ENCODE measurements around the gene NRIP3.

Gene NRIP3

DNA sequence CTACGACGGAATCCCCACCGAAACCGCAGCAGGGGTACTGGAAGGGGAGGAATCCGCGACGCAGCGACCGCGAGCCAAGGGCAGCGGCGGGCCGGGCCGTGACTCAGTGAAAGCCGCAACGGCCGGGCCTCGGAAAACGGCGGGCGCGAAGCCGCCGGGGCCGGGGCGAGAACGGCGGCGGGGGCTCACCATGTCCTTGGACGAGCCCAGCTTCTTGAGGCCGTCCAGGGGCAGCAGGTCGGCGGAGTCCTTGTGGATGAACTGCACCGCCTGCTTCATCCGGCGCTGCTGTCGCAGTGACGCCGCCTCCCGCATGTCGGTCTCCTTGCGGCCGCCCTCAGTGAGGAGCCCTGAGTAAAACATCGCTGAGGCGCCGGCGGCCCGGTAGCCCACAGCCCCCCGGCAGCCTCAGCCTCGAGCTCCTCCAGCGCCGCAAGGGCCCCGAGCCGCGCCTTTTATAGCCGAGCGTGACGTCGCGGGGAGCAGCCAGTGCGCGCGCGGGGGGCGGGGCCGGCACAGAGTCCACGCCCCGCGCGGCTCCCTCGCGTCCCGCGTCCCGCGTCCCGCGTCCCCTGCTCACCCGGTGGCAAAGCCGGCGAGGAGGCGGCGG, at the start of gene NRIP3:
Gene NRIP3, minus strand, starts transcription at position 429 of the 610 bp plus-strand sequence. Its CDS starts 66 bp downstream, at position 363.
- Mint-ChIP-seq H3K27ac (peak within 1 kb of the TSS; percentile 54), H3K4me3 (peak within 1 kb of the TSS; percentile 83), H3K27me3 (peaks cover 21% of the 10 kb centered on the region), H3K4me1 (ENCODE audit: low read depth) (peaks cover 27% of the 10 kb centered on the region), H3K36me3 (no peaks in the 10 kb centered on the region), H3K9me3 (ENCODE audit: low read depth) (no peaks in the 10 kb centered on the region)

DNA sequence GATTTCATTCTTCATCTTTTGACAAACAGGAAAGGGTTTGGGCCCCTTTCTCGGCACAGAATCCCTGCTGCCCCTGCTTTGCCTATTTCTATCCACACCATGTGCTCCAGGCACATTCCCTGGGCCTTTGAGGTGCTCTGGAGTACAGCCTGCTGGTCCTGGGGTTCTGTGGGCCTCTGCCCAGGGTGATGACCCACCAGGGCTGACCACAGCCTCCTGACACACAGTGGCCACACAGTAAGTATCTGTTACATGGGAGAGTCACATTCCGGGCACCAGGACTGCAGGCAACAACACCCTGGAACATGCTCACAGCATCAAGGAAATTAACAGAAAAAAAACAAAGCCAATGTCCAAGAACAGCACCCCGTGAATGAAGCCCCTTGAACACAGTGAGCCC, 48.5 kb upstream of the NRIP3 start:
- H3K27me3 Mint-ChIP-seq = no peaks in the 10 kb centered on the region
- H3K4me1 Mint-ChIP-seq (ENCODE audit: low read depth) = no peaks in the 10 kb centered on the region
- no peak overlapping the region for H3K4me3 Mint-ChIP-seq
- H3K27ac Mint-ChIP-seq = no peak overlapping the region
- no peaks in the 10 kb centered on the region for H3K36me3 Mint-ChIP-seq
- no peaks in the 10 kb centered on the region for H3K9me3 Mint-ChIP-seq (ENCODE audit: low read depth)

DNA sequence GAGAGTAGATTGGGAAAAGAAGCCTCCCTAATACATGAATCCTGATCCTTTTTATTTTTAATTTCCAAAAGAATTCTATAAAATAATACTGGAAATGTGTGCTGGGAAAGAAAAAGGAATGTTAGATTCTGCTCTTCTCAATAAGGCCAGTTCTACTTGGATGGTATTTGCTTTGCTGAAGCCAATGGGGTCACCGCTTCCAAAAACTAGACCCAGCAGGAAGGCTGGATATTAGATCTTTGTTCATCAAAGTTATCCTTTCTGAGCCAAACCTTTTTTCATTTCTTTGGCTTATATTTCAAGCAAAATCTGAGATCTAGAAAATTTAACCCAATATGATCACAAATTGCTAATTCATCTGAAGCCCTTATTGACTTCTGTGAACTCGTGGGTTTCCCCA, 46.2 kb upstream of the NRIP3 start:
- Mint-ChIP-seq H3K36me3 (no peaks in the 10 kb centered on the region), H3K9me3 (ENCODE audit: low read depth) (no peaks in the 10 kb centered on the region), H3K4me3 (no peak overlapping the region), H3K4me1 (ENCODE audit: low read depth) (no peaks in the 10 kb centered on the region), H3K27ac (no peak overlapping the region), H3K27me3 (no peaks in the 10 kb centered on the region)

DNA sequence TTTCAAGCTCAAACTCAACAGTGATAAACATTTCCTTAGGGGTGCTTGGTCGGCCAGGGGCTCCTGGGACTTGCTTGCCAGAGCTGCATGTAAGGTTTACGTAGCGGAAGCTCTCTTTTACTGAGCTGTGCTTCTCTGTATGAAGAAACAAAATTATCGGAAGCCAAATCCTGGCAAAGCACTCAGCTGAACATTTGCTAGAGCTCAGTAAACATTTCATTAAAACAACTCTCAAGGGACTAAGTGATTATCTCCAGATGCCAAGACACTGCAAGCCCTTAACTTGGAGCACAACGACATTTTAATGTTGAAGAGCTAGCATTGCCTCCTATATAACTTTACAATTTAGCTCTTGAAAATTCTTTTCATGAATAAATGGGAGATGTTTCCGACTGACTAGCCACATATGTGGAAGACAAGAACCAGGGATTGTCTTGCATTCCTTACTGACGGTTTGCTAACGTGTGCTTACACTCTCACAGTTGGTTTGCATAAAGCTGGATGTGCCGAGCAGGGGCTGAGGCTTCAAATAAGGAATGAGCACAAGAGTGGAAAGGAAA, 44.2 kb upstream of the NRIP3 start:
- no peak overlapping the region for H3K27ac Mint-ChIP-seq
- H3K36me3 Mint-ChIP-seq = no peaks in the 10 kb centered on the region
- H3K4me3 Mint-ChIP-seq = no peak overlapping the region
- H3K4me1 Mint-ChIP-seq (ENCODE audit: low read depth) = no peaks in the 10 kb centered on the region
- H3K27me3 Mint-ChIP-seq = no peaks in the 10 kb centered on the region
- H3K9me3 Mint-ChIP-seq (ENCODE audit: low read depth) = no peaks in the 10 kb centered on the region

DNA sequence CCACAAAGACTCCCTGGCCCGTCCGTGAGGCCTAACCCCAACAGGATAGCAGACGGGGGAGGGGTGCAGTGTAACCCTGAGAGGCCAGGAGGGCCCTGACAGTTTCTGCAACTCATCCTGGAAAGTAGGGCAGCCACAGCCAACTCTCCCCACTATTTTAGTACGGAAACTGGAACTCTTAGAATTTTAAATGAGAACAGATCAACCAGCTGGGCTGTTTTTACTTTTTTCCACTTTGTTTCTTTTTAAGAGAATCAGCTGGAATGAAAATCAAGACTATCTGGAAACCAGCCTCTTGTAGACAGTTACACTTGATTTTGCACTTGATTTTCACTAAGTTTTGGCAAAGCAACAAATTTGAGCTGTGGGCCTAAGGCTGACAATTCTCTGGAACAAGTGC, 42.7 kb upstream of the NRIP3 start:
- H3K4me1 Mint-ChIP-seq (ENCODE audit: low read depth) = no peaks in the 10 kb centered on the region
- H3K27me3 Mint-ChIP-seq = no peaks in the 10 kb centered on the region
- H3K4me3 Mint-ChIP-seq = no peak overlapping the region
- H3K9me3 Mint-ChIP-seq (ENCODE audit: low read depth) = no peaks in the 10 kb centered on the region
- H3K27ac Mint-ChIP-seq = no peak overlapping the region
- no peaks in the 10 kb centered on the region for H3K36me3 Mint-ChIP-seq

DNA sequence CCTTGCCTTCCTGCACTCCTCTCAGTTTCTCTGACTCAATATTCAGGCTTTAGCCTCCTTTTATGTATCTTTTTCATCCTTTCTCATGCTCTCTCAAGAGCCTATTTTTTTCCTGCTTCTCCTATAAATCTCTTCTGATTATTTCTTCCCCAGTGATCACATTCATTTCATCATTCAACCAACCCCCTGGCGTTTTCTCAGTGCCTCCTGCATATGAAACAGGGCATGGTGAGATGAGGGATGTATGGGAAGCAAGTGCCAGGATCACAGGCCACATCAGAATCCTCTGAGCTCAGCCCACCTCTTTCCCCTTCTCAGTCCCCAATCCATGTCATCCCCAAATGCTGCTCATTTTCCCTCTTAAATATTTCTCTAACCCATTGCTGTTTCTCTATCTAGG, 38.7 kb upstream of the NRIP3 start:
- Mint-ChIP-seq H3K36me3 (no peaks in the 10 kb centered on the region), H3K4me3 (no peak overlapping the region), H3K4me1 (ENCODE audit: low read depth) (no peaks in the 10 kb centered on the region), H3K27ac (no peak overlapping the region), H3K9me3 (ENCODE audit: low read depth) (no peaks in the 10 kb centered on the region), H3K27me3 (peaks cover 5% of the 10 kb centered on the region)

DNA sequence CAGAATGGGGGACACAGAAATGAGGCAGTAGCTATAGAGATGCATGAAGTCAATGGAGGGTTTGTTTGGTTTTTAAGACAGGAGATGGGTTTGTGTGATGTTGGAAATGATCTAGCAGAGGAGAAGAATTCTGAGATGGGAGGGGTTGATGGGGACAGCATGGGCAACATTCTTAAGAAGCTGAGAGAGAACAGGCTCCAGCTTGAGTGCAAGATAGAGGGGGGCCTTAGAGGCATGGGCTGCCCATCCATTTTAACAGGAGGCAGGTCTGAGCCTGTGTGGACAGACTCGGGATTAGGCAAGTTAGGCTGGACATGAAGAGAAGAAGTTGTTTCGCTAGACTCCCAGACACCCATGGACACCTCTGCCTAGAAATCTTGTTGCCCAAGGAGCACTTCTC, 37.9 kb upstream of the NRIP3 start:
- H3K4me1 Mint-ChIP-seq (ENCODE audit: low read depth) = no peaks in the 10 kb centered on the region
- H3K4me3 Mint-ChIP-seq = no peak overlapping the region
- no peaks in the 10 kb centered on the region for H3K9me3 Mint-ChIP-seq (ENCODE audit: low read depth)
- no peaks in the 10 kb centered on the region for H3K36me3 Mint-ChIP-seq
- H3K27ac Mint-ChIP-seq = no peak overlapping the region
- H3K27me3 Mint-ChIP-seq = peaks cover 5% of the 10 kb centered on the region

DNA sequence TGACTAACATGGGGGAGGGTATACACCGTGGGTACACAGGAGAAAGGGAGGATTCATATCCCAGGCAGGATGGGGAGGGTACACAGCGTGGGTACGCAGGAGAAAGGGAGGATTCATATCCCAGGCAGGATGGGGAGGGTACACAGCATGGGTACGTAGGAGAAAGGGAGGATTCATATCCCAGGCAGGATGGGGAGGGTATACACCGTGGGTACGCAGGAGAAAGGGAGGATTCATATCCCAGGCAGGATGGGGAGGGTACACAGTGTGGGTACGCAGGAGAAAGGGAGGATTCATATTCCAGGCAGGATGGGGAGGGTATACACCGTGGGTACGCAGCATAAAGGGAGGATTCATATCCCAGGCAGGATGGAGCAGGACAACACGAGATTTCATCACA, 36.6 kb upstream of the NRIP3 start:
- Mint-ChIP-seq H3K27me3 (peaks cover 5% of the 10 kb centered on the region), H3K4me1 (ENCODE audit: low read depth) (no peaks in the 10 kb centered on the region), H3K27ac (no peak overlapping the region), H3K36me3 (no peaks in the 10 kb centered on the region), H3K9me3 (ENCODE audit: low read depth) (no peaks in the 10 kb centered on the region), H3K4me3 (no peak overlapping the region)

DNA sequence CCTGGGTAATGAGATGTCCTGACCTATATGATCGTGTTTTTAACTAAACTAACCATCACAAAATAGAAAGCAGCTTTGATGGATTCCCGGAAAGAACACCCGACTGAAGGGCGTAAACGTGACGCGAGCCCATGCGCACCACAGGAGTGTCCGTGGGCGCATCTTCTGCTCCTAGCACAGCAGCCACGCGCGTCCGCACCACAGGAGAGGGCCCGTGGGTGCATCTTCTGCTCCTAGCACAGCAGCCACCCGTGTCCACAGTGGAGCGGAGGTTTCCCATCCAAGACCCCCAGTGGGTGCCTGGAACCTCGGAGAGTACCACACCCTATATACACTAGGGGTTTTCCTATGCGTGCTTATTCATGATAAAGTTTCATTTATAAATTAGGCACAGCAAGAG, 36.1 kb upstream of the NRIP3 start:
- H3K27ac Mint-ChIP-seq = no peak overlapping the region
- no peaks in the 10 kb centered on the region for H3K4me1 Mint-ChIP-seq (ENCODE audit: low read depth)
- no peak overlapping the region for H3K4me3 Mint-ChIP-seq
- H3K36me3 Mint-ChIP-seq = no peaks in the 10 kb centered on the region
- H3K9me3 Mint-ChIP-seq (ENCODE audit: low read depth) = no peaks in the 10 kb centered on the region
- H3K27me3 Mint-ChIP-seq = peaks cover 5% of the 10 kb centered on the region

DNA sequence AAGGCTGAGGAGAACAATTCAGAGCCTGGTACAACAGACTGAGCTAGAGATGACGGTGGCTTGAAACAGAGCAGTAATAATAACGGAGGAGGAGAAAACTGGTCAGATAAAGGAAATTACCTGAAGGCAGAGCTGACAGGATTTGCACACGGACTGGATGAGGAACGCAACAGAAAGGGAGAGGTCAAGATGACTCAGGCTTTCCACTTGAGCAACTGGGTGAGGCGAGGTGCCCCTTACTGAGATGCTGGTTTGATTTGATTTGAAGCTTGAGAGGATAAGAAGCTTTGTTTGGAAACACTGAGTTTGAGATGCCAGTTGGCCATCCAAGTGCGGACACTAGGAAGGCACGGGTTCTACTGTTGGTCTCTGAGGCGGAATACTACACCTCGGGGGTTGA, 35.4 kb upstream of the NRIP3 start:
- H3K27ac Mint-ChIP-seq = no peak overlapping the region
- no peaks in the 10 kb centered on the region for H3K4me1 Mint-ChIP-seq (ENCODE audit: low read depth)
- no peaks in the 10 kb centered on the region for H3K9me3 Mint-ChIP-seq (ENCODE audit: low read depth)
- H3K27me3 Mint-ChIP-seq = peaks cover 5% of the 10 kb centered on the region
- H3K4me3 Mint-ChIP-seq = no peak overlapping the region
- no peaks in the 10 kb centered on the region for H3K36me3 Mint-ChIP-seq

DNA sequence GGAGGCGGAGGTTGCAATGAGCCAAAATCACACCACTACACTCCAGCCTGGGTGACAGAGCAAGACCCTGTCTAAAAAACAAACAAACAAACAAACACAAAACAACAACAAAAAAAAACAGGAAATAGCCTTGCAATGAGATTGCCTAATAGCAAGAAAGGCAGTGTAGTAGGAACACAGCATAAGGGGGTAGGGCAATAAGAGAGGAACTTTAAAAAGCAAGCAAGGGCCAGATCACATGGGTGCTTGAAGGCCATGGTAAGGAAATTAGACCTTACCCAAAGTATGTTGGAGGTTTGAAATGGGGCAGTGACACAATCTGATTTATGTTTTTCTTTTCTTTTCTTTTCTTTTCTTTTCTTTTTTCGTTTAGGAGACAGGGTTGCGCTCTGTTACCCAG, 34.7 kb upstream of the NRIP3 start:
- Mint-ChIP-seq H3K36me3 (no peaks in the 10 kb centered on the region), H3K4me1 (ENCODE audit: low read depth) (no peaks in the 10 kb centered on the region), H3K27me3 (peaks cover 5% of the 10 kb centered on the region), H3K4me3 (no peak overlapping the region), H3K27ac (no peak overlapping the region), H3K9me3 (ENCODE audit: low read depth) (no peaks in the 10 kb centered on the region)

DNA sequence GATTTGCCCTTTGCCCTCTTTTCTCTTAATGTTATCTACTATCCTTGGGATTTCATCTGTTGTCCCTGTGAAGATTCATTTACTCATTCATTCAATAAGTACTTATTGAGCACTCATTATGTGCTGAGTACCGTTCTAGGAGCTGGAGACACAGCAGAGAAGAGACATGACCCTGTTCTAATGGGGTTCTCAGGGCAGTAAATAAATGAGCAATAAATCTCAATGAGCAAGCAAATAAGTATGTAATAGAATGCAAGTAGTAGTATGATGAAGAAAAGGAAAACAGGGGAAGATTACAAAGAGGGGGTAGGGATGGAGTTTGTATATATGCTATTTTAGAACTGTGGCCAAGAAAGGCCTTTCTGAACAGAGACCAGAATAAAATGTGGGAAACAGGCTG, 34.2 kb upstream of the NRIP3 start:
- Mint-ChIP-seq H3K27ac (no peak overlapping the region), H3K9me3 (ENCODE audit: low read depth) (no peaks in the 10 kb centered on the region), H3K4me3 (no peak overlapping the region), H3K4me1 (ENCODE audit: low read depth) (no peaks in the 10 kb centered on the region), H3K27me3 (peaks cover 7% of the 10 kb centered on the region), H3K36me3 (no peaks in the 10 kb centered on the region)

DNA sequence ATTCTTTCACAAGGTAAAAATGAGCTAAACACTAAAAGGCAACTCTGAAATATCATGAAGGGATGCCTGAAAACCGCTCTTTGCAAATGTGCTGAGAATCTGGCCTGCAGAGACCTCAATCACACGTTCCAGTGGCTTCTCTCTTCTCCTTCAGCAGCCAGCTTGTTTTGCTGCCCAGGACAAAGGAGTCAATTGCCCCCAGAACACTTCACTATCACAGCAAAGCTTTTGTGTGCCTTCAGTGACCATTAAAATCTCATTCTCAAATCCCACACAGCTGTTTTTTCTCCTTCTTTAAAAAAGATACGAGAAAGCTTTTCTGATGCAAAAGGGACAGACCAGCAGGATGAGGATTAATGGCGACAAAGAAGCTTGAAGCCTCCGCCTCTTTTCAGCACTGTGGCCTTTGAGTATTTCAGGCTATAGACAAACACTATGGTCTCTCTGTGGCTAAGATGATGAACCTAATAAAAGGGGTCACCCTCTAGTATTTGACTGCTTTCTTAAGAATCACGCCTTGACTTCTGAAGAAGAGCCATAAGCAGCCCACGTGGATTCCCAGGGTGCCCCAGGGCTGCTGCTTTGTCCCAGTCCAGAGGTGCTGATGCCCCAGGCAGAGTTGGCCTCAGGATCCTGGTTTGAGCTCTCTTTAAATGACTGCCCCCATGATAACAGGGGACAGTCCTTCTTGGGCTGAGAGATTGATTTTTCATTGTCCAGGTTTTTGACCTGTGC, 33.4 kb upstream of the NRIP3 start:
- peaks cover 7% of the 10 kb centered on the region for H3K27me3 Mint-ChIP-seq
- H3K4me1 Mint-ChIP-seq (ENCODE audit: low read depth) = no peaks in the 10 kb centered on the region
- H3K9me3 Mint-ChIP-seq (ENCODE audit: low read depth) = no peaks in the 10 kb centered on the region
- no peak overlapping the region for H3K4me3 Mint-ChIP-seq
- no peak overlapping the region for H3K27ac Mint-ChIP-seq
- H3K36me3 Mint-ChIP-seq = no peaks in the 10 kb centered on the region

DNA sequence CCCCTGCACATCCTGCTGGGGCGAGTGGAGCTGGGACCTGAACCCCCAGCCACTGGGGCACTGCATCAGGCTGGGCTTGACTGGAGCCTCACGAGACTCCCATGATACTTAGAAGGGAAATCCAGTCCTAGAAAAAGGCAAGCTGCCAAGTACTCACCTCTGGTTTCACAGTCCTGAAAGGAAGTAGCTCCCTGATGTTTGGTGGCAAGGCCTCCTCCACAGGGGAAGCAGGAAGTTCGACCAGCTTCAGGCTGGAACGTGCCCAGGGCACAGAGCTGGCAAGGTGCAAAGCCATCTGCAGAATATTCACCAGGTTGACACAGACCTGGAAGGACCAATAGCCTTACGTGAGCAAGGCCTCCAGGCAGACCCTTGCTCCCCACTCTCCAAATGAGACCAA, 26.8 kb upstream of the NRIP3 start:
- Mint-ChIP-seq H3K4me3 (no peak overlapping the region), H3K27ac (no peak overlapping the region), H3K4me1 (ENCODE audit: low read depth) (no peaks in the 10 kb centered on the region), H3K27me3 (peaks cover 2% of the 10 kb centered on the region), H3K36me3 (no peaks in the 10 kb centered on the region), H3K9me3 (ENCODE audit: low read depth) (no peaks in the 10 kb centered on the region)

DNA sequence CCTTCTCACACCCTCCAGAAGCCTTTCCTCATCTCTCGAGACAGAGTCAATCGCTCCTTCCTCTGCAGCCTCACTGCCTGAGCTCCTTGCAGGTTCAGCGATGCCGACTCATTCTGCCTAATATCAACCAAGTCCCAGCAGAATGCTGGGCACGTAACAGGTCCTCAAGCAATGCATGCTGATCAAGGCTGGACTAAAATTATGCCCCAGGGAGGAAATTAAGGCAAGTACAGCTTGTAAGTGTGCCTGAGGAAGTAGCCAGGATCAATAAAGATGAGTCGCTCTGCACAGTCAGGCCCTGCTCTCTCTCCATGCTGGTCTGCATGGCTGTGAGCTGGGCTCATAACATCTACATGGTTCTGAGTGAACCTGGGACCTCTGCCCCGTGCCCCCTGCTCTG, 25.6 kb upstream of the NRIP3 start:
- no peaks in the 10 kb centered on the region for H3K9me3 Mint-ChIP-seq (ENCODE audit: low read depth)
- no peaks in the 10 kb centered on the region for H3K36me3 Mint-ChIP-seq
- H3K4me3 Mint-ChIP-seq = no peak overlapping the region
- H3K27me3 Mint-ChIP-seq = peaks cover 2% of the 10 kb centered on the region
- no peaks in the 10 kb centered on the region for H3K4me1 Mint-ChIP-seq (ENCODE audit: low read depth)
- H3K27ac Mint-ChIP-seq = no peak overlapping the region

DNA sequence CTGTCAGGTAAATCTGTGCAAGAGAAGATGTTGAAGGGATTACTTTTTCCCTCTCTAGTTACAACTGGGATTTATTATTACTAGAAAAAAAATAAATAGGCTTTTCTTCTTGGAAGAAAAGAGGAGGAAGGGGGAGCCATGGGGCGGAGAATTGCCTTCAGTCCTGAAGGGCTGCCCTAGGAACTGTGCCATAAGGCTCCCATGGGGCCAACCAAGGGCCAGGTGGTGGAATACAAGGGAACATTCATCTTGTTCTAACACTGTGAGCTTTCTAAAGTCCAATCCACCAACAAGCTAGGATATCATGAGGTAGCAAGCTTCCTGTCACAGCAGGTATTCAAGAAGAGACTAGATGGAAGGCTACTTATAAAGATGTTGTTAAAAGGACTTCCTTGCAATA, 24.8 kb upstream of the NRIP3 start:
- peaks cover 2% of the 10 kb centered on the region for H3K27me3 Mint-ChIP-seq
- no peak overlapping the region for H3K27ac Mint-ChIP-seq
- no peaks in the 10 kb centered on the region for H3K4me1 Mint-ChIP-seq (ENCODE audit: low read depth)
- no peak overlapping the region for H3K4me3 Mint-ChIP-seq
- H3K9me3 Mint-ChIP-seq (ENCODE audit: low read depth) = no peaks in the 10 kb centered on the region
- H3K36me3 Mint-ChIP-seq = no peaks in the 10 kb centered on the region

Data from activated naive CD8-positive, alpha-beta T cell (primary cell).